Measurements from ENCODE around the gene ADD2.

ADD2 gene

GRCh38 chr2:70729647-70730046, 38.4 kb downstream of the ADD2 start:
- no peak overlapping the region for H3K4me2 ChIP-seq (ENCODE audit: insufficient read depth, low read length, poor library complexity, severe bottlenecking)
- no peak overlapping the region for H3K9ac ChIP-seq (ENCODE audit: low read depth, low read length, poor library complexity)
- H3K4me3 ChIP-seq (ENCODE audit: low read length in 2 of 2) = no peak overlapping the region
- H2AFZ ChIP-seq (ENCODE audit: low read length) = no peak overlapping the region
- H2BK12ac ChIP-seq (ENCODE audit: low read length) = no peak overlapping the region
- no peak overlapping the region for H3K23ac ChIP-seq (ENCODE audit: low read depth, low read length, poor library complexity)
- no peaks in the 10 kb centered on the region for H3K36me3 ChIP-seq (replicated peaks in 1 of 2; ENCODE audit: control insufficient read depth in 2 of 2, insufficient read depth in 2 of 2, low read length in 2 of 2)
- H3K9me3 ChIP-seq (replicated peaks in 1 of 2; ENCODE audit: control insufficient read depth in 2 of 2, insufficient read depth in 1 of 2, low read depth in 1 of 2, low read length in 2 of 2) = peaks cover 0 to 8% of the 10 kb centered on the region in 2 donors
- no peak overlapping the region for H3K14ac ChIP-seq (ENCODE audit: low read length)
- peaks cover 29 to 41% of the 10 kb centered on the region in 2 donors for H3K4me1 ChIP-seq (ENCODE audit: control insufficient read depth in 2 of 2, insufficient read depth in 1 of 2, low read depth in 1 of 2, low read length in 2 of 2)
- H4K91ac ChIP-seq (ENCODE audit: low read depth, low read length, poor library complexity) = no peak overlapping the region
- no peaks in the 10 kb centered on the region for H3K27me3 ChIP-seq (ENCODE audit: control insufficient read depth in 3 of 3, insufficient read depth in 3 of 3, low read depth in 1 of 3, low read length in 3 of 3)
- no peak overlapping the region for H3K18ac ChIP-seq (ENCODE audit: low read length)
- H2AK5ac ChIP-seq (ENCODE audit: low read depth, low read length) = no peak overlapping the region
- no peak overlapping the region for H4K8ac ChIP-seq (ENCODE audit: low read depth, low read length)
- H3K4ac ChIP-seq (ENCODE audit: low read length) = no peak overlapping the region
- no peak overlapping the region for H2BK15ac ChIP-seq (ENCODE audit: low read length)
- WGBS, 2 donors (ENCODE audit: extremely low coverage in 2 of 2, insufficient read length in 2 of 2, insufficient replicate concordance in 1 of 2) = no CpG with 5 or more reads among the region's 1 CpG
- no peak overlapping the region for H2BK120ac ChIP-seq (ENCODE audit: low read depth, low read length)
- H3K27ac ChIP-seq (replicated peaks; ENCODE audit: low read length) = no peak overlapping the region
- H2BK5ac ChIP-seq (ENCODE audit: low read length) = no peak overlapping the region
- H3K79me1 ChIP-seq (ENCODE audit: low read depth, low read length) = no peaks in the 10 kb centered on the region
- no peak for DNase-seq (ENCODE audit: low spot score)

GRCh38 chr2:70728128-70728527, 39.9 kb downstream of the ADD2 start:
- no peak overlapping the region for H2BK120ac ChIP-seq (ENCODE audit: low read depth, low read length)
- no peak overlapping the region for H4K91ac ChIP-seq (ENCODE audit: low read depth, low read length, poor library complexity)
- no peak overlapping the region for H2BK15ac ChIP-seq (ENCODE audit: low read length)
- H3K79me1 ChIP-seq (ENCODE audit: low read depth, low read length) = no peaks in the 10 kb centered on the region
- no peak overlapping the region for H3K9ac ChIP-seq (ENCODE audit: low read depth, low read length, poor library complexity)
- no peaks in the 10 kb centered on the region for H3K27me3 ChIP-seq (ENCODE audit: control insufficient read depth in 3 of 3, insufficient read depth in 3 of 3, low read depth in 1 of 3, low read length in 3 of 3)
- H3K23ac ChIP-seq (ENCODE audit: low read depth, low read length, poor library complexity) = no peak overlapping the region
- no CpG with 5 or more reads among the region's 7 CpGs for WGBS, 2 donors (ENCODE audit: extremely low coverage in 2 of 2, insufficient read length in 2 of 2, insufficient replicate concordance in 1 of 2)
- peaks cover 25 to 35% of the 10 kb centered on the region in 2 donors for H3K4me1 ChIP-seq (ENCODE audit: control insufficient read depth in 2 of 2, insufficient read depth in 1 of 2, low read depth in 1 of 2, low read length in 2 of 2)
- no peak overlapping the region for H3K4ac ChIP-seq (ENCODE audit: low read length)
- H3K27ac ChIP-seq (replicated peaks; ENCODE audit: low read length) = no peak overlapping the region
- no peak overlapping the region for H2AFZ ChIP-seq (ENCODE audit: low read length)
- H3K9me3 ChIP-seq (replicated peaks in 1 of 2; ENCODE audit: control insufficient read depth in 2 of 2, insufficient read depth in 1 of 2, low read depth in 1 of 2, low read length in 2 of 2) = peaks cover 0 to 8% of the 10 kb centered on the region in 2 donors
- H2BK5ac ChIP-seq (ENCODE audit: low read length) = no peak overlapping the region
- H3K4me2 ChIP-seq (ENCODE audit: insufficient read depth, low read length, poor library complexity, severe bottlenecking) = no peak overlapping the region
- no peaks in the 10 kb centered on the region for H3K36me3 ChIP-seq (replicated peaks in 1 of 2; ENCODE audit: control insufficient read depth in 2 of 2, insufficient read depth in 2 of 2, low read length in 2 of 2)
- H3K14ac ChIP-seq (ENCODE audit: low read length) = no peak overlapping the region
- H4K8ac ChIP-seq (ENCODE audit: low read depth, low read length) = no peak overlapping the region
- no peak for DNase-seq (ENCODE audit: low spot score)
- no peak overlapping the region for H3K18ac ChIP-seq (ENCODE audit: low read length)
- no peak overlapping the region for H2BK12ac ChIP-seq (ENCODE audit: low read length)
- H2AK5ac ChIP-seq (ENCODE audit: low read depth, low read length) = no peak overlapping the region
- H3K4me3 ChIP-seq (ENCODE audit: low read length in 2 of 2) = no peak overlapping the region

- no peak for DNase-seq (ENCODE audit: low spot score)
- no peak overlapping the region for H2BK120ac ChIP-seq (ENCODE audit: low read depth, low read length)
- H3K27ac ChIP-seq (replicated peaks; ENCODE audit: low read length) = no peak overlapping the region
- no peak overlapping the region for H2AFZ ChIP-seq (ENCODE audit: low read length)
- no peaks in the 10 kb centered on the region for H3K36me3 ChIP-seq (replicated peaks in 1 of 2; ENCODE audit: control insufficient read depth in 2 of 2, insufficient read depth in 2 of 2, low read length in 2 of 2)
- peaks cover 17 to 25% of the 10 kb centered on the region in 2 donors for H3K4me1 ChIP-seq (ENCODE audit: control insufficient read depth in 2 of 2, insufficient read depth in 1 of 2, low read depth in 1 of 2, low read length in 2 of 2)
- H3K18ac ChIP-seq (ENCODE audit: low read length) = no peak overlapping the region
- no peak overlapping the region for H2BK5ac ChIP-seq (ENCODE audit: low read length)
- no peak overlapping the region for H2BK12ac ChIP-seq (ENCODE audit: low read length)
- WGBS, 2 donors (ENCODE audit: extremely low coverage in 2 of 2, insufficient read length in 2 of 2, insufficient replicate concordance in 1 of 2) = no CpG with 5 or more reads among the region's 11 CpGs
- H3K23ac ChIP-seq (ENCODE audit: low read depth, low read length, poor library complexity) = no peak overlapping the region
- H4K91ac ChIP-seq (ENCODE audit: low read depth, low read length, poor library complexity) = no peak overlapping the region
- H2BK15ac ChIP-seq (ENCODE audit: low read length) = no peak overlapping the region
- no peak overlapping the region for H3K4ac ChIP-seq (ENCODE audit: low read length)
- H3K14ac ChIP-seq (ENCODE audit: low read length) = no peak overlapping the region
- peaks cover 0 to 8% of the 10 kb centered on the region in 2 donors for H3K9me3 ChIP-seq (replicated peaks in 1 of 2; ENCODE audit: control insufficient read depth in 2 of 2, insufficient read depth in 1 of 2, low read depth in 1 of 2, low read length in 2 of 2)
- H3K79me1 ChIP-seq (ENCODE audit: low read depth, low read length) = no peaks in the 10 kb centered on the region
- no peak overlapping the region for H4K8ac ChIP-seq (ENCODE audit: low read depth, low read length)
- H3K9ac ChIP-seq (ENCODE audit: low read depth, low read length, poor library complexity) = no peak overlapping the region
- H3K4me3 ChIP-seq (ENCODE audit: low read length in 2 of 2) = no peak overlapping the region
- no peak overlapping the region for H3K4me2 ChIP-seq (ENCODE audit: insufficient read depth, low read length, poor library complexity, severe bottlenecking)
- no peaks in the 10 kb centered on the region for H3K27me3 ChIP-seq (ENCODE audit: control insufficient read depth in 3 of 3, insufficient read depth in 3 of 3, low read depth in 1 of 3, low read length in 3 of 3)
- no peak overlapping the region for H2AK5ac ChIP-seq (ENCODE audit: low read depth, low read length)
Observed at GRCh38 chr2:70726947-70727725, 40.9 kb downstream of the ADD2 start.

GRCh38 chr2:70725505-70725904, 42.5 kb downstream of the ADD2 start:
- Histone ChIP-seq H3K18ac (ENCODE audit: low read length) (no peak overlapping the region), H3K4me1 (ENCODE audit: control insufficient read depth in 2 of 2, insufficient read depth in 1 of 2, low read depth in 1 of 2, low read length in 2 of 2) (peaks cover 19 to 21% of the 10 kb centered on the region in 2 donors), H2BK15ac (ENCODE audit: low read length) (no peak overlapping the region), H3K36me3 (replicated peaks in 1 of 2; ENCODE audit: control insufficient read depth in 2 of 2, insufficient read depth in 2 of 2, low read length in 2 of 2) (no peaks in the 10 kb centered on the region), H2AFZ (ENCODE audit: low read length) (no peak overlapping the region), H3K27ac (replicated peaks; ENCODE audit: low read length) (no peak overlapping the region), H4K8ac (ENCODE audit: low read depth, low read length) (no peak overlapping the region), H4K91ac (ENCODE audit: low read depth, low read length, poor library complexity) (no peak overlapping the region), H3K9ac (ENCODE audit: low read depth, low read length, poor library complexity) (no peak overlapping the region), H3K4ac (ENCODE audit: low read length) (no peak overlapping the region), H2BK120ac (ENCODE audit: low read depth, low read length) (no peak overlapping the region), H3K79me1 (ENCODE audit: low read depth, low read length) (no peaks in the 10 kb centered on the region), H3K4me3 (ENCODE audit: low read length in 2 of 2) (no peak overlapping the region), H3K23ac (ENCODE audit: low read depth, low read length, poor library complexity) (no peak overlapping the region), H2BK12ac (ENCODE audit: low read length) (no peak overlapping the region), H3K27me3 (ENCODE audit: control insufficient read depth in 3 of 3, insufficient read depth in 3 of 3, low read depth in 1 of 3, low read length in 3 of 3) (no peaks in the 10 kb centered on the region), H2BK5ac (ENCODE audit: low read length) (no peak overlapping the region), H3K14ac (ENCODE audit: low read length) (no peak overlapping the region), H3K9me3 (replicated peaks in 1 of 2; ENCODE audit: control insufficient read depth in 2 of 2, insufficient read depth in 1 of 2, low read depth in 1 of 2, low read length in 2 of 2) (peaks cover 0 to 8% of the 10 kb centered on the region in 2 donors), H2AK5ac (ENCODE audit: low read depth, low read length) (no peak overlapping the region), H3K4me2 (ENCODE audit: insufficient read depth, low read length, poor library complexity, severe bottlenecking) (no peak overlapping the region)
- no peak for DNase-seq (ENCODE audit: low spot score)
- WGBS, 2 donors (ENCODE audit: extremely low coverage in 2 of 2, insufficient read length in 2 of 2, insufficient replicate concordance in 1 of 2) = no CpG with 5 or more reads among the region's 3 CpGs

All from neuronal stem cell (in vitro differentiated cells).